Hematopoietic multipotent progenitor cell treated with erythropoietin and hydrocortisone succinate and interleukin-3 and kit ligand, for 17 days (in vitro differentiated cells): ENCODE results near the gene PRKCD.

Source experiments
- DNase-seq: peaks from one replicate; pipeline ENCODE4 v3.0.0-alpha.2; 2015; ENCODE audit warnings: low spot score

PRKCD gene

GRCh38 chr3:53155760-53156159 is 5.2 kb upstream of the PRKCD start:
- DNase-seq: no peak

GRCh38 chr3:53156368-53156834 is 4.6 kb upstream of the PRKCD start:
- no peak for DNase-seq

DNA sequence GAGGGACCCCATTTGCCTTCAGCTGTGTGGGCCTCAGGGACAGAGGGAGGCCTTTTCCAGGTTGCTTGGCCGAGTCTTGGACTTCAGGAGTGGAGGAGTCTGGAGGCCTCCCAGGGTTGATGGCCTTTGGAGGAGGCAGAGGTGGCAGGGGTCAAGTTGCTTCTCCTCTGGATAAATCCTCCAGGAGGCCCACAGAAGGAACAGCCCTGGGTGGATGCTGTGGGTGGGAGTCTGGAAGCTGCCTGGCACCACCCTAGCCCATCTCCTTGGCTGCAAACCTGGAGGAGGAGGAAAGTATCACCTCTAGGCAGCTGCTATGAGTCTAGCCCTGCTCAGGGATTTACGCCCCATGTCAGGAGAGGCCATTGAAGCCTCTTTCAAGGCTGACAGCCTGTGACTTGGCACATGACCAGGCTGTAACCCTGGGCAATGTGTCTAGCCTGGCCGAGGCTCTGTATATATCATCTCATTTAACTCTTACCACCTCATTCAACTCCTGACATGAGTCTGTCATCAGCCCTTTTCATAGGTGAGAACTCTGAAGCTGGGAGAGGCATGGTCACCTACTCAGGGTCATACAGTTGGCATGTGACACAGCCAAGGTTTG is 2.9 kb upstream of the PRKCD start:
- no peak for DNase-seq

GRCh38 chr3:53158765-53159155 is 2.2 kb upstream of the PRKCD start:
- DNase-seq: no peak

DNA sequence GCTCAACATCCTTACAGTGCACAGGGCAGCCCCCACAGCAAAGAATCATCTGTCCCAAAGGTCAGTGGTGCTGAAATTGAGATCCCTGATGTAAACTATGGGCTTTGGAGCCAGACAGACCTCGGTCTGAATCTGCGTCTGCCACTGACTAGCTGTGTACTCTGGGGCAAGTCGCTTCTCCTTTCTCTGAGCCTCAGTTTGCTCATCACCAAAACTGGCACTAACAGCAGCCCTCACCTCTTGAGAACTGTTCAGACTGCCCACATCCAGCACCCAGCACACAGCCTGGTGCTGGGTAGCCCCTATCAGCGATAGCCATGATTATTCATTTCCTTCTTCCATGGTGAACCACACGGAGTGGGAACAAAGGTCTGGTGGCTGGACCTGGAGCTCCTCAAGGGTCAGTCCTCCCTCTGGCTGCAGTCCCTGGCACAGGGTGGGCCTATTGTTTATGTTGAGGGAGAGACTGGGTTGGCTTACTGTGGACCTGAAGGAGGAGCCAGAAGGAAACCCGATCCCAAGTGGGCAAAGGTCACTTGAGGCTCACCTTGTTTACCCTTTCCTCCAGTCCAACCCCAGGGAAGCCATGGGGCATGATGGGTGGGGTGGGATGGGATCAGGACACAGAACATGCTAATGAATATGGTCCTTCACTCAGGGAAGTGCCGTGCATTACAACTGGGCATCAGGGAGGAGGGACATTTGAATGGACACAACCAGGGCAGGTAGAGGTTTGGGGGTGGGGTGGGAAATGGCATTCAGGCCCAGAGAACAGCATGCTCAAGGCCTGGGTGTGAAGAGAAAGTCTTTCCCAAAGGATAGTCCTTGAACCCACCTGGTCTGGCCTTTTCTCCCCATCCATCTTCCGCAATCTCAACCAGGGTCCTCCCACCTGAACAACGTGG is 1.6 kb upstream of the PRKCD start:
- DNase-seq: no peak

- DNase-seq: peak; percentile 8
These were observed 849 bp upstream of the PRKCD start for GRCh38 chr3:53160061-53160659.

DNA sequence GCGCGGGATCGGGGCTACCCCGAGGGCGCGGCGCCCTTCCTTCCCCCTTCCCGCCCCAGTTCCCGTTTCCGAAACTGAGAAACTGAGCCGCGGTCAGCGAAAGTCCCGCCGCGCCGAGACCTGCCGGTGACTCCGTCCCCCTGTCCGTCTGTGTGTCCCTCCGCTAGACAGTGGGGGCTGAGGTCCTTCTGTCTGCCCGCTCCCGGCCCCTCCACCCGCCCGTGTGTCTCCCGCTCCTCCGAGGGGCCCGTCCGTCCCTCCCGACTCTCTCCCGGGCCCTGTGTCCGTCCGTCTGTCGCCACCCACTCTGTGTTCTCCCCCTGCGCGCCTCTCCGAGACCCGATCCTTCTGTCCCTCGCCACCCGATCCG is 426 bp downstream of the PRKCD start:
- no peak for DNase-seq

DNA sequence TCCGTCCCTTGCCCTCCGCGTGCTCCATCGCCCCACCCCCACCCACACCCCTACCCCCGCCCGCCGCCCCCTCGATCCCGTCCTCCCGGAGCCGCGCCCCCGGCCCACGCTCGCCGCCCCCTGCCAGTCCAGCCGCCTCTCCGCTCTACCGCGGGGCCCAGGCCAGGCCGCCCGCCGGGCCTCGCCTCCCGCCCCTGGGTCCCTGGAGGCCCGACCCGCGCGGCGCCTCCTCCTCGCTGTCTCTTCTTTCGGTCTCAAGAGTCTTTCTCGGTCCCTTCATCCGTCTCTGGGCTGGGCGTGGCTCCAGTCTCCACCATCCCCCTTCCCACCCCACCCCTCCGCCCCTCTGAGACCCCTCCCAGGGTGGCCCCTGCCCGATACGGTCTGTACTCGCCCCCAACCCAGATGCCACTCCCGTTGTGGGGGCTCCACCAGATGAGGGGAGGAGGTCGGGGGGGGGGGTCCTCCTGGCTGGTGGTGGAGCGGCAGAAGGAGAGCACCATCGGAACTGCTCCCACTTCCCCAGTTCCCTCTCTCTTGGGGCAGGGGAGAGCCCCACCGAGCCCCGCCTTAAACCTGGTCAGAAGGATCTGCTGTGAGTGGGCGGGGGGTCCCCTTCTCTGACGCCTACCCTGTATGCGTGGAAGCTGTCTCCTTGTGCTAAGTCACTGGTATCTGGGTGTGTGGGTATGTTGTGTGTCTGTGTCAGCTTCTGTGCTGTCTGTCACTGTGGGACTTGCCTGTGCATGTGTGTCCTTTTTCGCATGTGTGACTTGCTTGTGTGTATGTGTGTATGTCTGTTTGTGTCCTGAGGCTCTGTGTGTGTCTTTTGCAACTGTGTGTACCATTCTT is 1.0 kb downstream of the PRKCD start:
- peak; percentile 25 for DNase-seq

- DNase-seq: no peak
These were observed 1.8 kb downstream of the PRKCD start for GRCh38 chr3:53162672-53163443.

DNA sequence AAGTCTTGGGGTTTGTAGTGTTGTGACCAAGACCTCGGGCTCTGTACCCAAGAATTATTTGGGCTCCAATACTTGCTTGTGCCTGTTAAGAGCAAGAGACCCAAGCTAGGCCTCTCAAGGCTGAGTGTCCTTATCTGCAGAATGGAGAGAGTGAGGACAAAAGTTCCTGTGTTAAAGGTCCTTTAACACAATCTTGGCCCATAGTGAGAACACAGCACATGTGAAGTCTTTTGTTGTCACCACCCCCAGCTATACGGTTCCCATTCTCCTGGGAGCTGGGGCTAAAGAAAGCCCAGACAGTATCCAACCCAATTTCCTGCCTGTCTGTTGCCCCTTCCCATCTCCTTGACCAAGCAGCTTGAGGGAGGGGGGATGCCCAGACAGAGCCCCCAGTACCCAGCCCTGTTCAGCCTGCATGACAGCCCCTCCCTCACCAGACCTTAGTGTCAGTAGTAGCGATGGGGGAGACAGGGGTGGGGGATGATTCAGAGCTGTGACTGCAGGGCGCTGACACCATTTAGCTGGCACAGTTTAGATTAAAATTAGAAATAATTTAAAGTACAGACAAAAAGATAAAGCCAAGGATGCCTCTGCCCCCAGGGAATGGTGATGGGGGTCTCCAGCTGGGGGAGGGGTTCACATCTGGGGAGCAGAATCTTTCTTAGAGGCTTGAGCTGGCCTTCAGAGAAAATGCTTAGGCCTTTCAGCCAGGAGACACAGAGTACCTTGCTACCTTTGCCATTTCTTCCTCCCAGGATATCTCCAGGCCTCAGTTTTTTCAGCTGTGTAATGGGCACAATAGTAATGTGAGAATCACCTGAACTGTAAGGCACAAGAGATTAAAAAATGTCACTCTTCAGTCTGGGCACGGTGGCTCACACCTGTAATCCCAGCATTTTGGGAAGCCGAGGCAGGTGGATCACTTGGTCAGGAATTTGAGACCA is 2.7 kb downstream of the PRKCD start:
- no peak for DNase-seq

- DNase-seq: no peak
These were observed 3.9 kb downstream of the PRKCD start for GRCh38 chr3:53164911-53165310.

- no peak for DNase-seq
These were observed 5.2 kb downstream of the PRKCD start for GRCh38 chr3:53166206-53166605.

GRCh38 chr3:53166781-53167291 is 5.8 kb downstream of the PRKCD start:
- DNase-seq: no peak

GRCh38 chr3:53167418-53168174 is 6.6 kb downstream of the PRKCD start:
- DNase-seq: no peak

DNA sequence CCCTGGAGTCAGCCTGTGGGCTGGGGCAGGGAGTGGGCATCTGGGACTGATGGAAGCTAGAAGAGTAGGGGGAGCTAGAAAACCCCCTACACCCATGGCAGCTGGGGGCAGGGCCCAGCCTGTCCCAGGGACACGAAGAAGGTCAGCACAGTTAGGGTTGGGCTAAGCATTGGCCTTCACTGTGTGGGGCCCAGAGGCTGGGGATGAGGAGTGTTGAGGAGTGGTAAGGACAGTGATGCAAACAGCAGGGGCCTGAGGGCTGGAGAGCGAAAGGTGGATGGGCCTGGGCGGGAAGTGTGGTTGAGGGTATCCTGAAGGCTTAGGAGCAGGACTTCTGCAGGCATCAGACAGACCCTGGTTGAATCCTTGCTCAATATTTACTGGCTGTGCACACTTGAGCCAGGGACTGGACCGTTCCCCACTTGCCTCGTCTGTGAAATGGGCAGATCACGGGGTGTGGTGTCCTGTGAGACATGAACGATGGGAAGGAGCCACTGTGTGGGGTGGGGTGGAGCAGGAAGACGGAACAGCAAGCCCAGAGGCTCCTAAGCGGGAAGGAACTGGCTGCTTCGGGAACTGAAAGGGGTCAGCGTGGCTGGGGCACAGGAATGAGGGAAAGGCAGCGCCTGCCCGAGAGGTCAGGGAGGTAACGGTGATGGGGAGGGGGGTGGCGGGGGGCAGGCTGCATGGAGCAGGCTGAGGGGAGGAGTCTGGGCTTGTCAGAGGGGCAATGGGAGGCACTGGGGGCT is 7.3 kb downstream of the PRKCD start:
- no peak for DNase-seq

- no peak for DNase-seq
These were observed 8.2 kb downstream of the PRKCD start for GRCh38 chr3:53169045-53169831.

- no peak for DNase-seq
These were observed 8.9 kb downstream of the PRKCD start for GRCh38 chr3:53169832-53170324.
